ENCODE results near the gene KDM6B.

KDM6B gene

DNA sequence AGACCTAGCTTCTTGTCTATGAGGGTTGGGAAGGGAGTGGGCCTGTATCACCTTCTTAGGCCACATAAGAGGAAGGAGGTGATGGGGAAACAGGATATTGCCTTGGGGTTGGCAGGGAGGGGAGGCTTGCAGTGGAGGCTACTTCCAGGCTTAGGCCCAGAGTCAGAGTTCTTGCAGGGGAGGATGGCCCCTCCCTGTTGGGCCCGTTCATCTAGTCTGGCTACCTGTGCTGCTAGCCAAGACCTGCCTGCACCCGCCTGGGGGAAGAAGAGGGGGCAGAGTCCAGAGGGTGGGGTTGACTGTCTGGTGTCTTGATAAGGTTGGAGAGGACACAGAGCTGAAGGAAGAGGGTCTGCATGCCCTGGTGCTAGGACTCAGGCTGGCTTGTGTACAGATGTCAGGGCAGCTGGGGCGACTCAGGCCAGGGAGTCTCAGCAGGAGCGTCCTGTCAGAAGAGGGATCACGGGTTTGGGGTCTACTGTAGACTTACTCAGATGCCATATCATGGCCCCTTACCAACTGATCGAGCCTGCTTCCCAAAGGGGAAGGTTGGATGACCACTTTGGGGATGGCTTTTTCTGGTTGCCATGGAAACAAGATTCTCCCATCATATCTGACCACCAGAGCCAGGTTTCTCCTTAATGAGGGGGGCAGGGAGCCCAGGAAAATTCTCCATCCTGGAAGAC is 5.3 kb downstream of the KDM6B start:
- in situ Hi-C loops (cut with MboI; ENCODE audit: low sequenced_read_pairs), result no loop called here

DNA sequence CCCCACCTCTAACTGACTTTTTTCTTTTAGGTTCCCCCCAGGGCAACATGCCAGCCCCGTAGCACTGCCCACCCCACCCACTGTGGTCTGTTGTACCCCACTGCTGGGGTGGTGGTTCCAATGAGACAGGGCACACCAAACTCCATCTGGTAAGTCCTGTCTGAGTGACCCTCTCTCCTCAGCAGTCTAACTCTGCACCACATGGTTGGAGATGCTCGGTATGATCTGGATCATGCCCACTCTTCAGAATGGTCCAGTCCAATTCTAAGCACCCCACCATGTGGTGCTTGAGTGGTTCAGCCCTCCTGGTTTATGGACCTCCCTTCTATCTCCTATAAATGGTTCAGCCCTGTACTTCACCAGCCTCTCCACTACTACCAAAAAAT is 5.9 kb downstream of the KDM6B start:
- in situ Hi-C loops (cut with MboI; ENCODE audit: low sequenced_read_pairs), result no loop called here

DNA sequence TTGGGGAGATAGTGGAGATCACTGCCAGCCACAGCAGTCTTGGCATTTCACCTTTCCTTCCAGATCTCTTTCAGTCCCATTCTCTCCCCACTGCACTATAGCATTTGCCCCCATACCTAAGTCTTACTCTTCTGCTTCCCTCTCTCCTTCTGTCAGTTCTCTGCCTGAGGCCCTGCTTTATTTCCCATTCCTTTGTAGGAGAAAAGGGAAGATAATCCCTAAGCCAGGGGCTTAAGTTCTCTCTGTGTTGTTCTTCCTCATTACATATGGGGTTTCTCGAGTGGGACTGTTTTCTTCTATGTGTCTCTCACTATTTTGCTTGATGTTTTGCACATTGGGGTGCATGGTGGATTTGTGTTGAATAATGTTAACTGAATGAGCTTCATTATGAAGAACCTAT is 6.4 kb downstream of the KDM6B start:
- in situ Hi-C loops (cut with MboI; ENCODE audit: low sequenced_read_pairs), result no loop called here

DNA sequence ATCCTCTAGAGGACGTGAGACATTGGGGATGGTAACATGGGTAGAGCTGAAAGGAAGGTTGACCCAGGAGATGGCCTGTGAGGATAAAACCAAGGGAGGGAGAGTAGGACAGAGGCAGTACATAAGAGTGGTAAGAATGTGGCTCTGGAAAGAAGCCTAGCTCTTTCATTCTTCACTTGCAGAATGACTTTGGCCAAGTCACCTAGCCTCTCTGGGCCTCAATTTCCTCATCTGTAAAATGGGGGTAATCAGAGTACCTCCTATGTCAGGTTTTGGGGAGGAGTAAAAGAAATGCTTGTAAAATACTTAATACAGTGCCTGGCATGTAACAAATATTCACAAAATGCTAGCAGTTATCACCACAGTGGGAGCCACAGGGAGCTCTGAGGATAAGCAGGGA is 6.9 kb downstream of the KDM6B start:
- in situ Hi-C loops (cut with MboI; ENCODE audit: low sequenced_read_pairs), result no loop called here

DNA sequence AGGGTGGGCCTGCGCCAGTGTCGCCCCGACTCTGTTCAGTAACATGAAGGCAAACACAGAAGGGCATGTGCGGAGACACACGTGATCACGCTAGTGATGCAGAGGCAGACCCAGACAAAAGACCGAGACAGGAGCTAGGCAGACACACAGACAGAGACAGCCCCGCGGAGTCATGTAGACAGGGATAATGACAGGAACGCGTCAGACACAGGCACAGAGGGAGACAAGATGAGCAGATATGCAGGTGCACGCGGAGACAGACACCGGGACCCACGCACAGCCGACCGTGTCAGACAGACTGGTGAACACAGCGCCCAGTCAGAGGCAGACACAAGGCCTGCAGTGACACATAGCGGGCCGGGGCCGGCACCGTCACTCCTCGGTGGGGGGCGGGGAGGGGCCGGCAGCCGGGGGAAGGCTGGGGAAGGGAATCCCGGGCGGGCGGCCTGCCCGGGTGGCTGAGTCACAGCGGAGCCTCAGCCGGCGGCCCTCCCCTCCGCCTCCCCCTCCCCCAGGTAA is 7.4 kb downstream of the KDM6B start:
- in situ Hi-C loops (cut with MboI; ENCODE audit: low sequenced_read_pairs), result no loop called here

DNA sequence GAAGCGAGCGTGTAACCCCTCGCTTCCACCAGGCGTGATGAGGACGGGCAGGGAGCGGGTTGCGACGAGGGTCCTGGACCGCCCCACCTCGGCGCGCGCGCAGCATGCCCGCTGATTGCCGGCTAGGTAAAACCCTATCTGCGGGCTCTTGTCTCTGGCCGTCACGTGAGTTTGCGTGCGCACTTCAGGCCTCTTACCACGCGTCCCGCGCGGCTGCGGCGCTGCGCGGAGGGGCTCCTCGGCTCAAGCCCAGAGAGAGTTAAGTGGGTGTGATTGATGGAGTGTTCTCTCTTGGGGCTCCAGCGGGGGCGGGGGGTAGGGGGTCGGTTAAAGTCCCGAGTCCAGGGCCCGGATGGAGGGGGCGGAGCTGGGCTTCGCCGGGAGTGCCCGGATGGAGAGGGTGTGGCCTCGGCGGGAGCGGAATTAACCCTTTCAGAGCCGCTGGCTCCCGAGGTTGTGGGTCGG is 7.9 kb downstream of the KDM6B start:
- in situ Hi-C loops (cut with MboI; ENCODE audit: low sequenced_read_pairs), result no loop called here

DNA sequence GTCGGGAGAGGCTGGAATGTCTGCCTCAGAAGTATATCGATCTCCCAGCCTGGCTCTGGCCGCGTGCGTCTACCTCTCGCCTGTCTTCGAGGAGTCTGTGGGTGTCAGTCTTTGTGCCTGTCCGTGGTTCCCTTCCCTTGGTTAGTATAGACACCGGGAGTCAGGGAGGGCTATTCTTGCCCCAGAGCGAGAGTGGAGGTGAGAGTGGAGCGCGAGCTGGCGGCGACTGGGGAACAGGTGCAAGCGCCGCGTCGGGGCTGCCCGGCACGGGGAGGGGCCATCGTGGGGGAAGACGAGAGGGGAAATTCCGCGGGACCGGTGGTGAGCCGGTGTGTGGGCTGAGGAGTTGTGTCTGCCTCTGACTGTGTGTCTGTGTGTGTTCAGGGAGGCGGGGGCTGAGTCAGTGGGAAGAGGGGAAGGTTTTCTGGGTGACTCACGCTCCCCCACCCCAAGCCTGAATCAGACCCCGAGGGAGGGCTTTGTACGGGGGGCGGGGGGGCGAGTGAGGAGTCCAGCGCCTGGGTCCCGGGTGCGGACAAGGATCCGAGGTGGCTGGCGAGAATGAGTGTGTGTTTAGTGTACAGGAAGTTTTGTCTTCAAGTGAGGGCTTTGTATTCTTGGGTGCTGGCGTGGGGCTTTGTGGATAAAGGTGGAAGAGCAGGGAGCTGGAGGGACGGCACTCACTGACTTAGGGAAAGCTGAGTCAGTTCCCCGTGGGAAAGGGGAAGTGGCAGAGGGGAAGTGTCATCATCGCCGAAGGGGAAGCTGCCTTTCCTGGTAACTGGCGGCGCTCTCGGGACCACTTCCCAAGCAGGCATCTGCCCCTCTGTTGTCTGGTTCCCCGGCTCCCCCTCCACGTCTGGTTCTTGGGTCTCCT is 8.6 kb downstream of the KDM6B start:
- in situ Hi-C loops (cut with MboI; ENCODE audit: low sequenced_read_pairs), result no loop called here

DNA sequence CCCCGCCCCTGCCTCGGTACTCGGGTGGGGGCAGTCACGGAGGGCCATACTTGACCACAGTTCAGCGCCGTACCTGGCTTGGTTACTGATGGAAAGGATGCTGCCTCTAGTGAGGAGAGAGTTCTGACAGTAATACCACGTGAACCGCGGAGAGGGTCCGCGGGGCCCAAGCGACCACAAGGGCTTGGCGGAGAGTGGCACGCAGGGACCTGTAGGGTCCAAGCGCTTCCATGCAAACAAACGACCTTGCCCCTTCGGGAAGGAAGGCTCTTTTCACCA is 9.2 kb downstream of the KDM6B start:
- in situ Hi-C loops (cut with MboI; ENCODE audit: low sequenced_read_pairs), result no loop called here

DNA sequence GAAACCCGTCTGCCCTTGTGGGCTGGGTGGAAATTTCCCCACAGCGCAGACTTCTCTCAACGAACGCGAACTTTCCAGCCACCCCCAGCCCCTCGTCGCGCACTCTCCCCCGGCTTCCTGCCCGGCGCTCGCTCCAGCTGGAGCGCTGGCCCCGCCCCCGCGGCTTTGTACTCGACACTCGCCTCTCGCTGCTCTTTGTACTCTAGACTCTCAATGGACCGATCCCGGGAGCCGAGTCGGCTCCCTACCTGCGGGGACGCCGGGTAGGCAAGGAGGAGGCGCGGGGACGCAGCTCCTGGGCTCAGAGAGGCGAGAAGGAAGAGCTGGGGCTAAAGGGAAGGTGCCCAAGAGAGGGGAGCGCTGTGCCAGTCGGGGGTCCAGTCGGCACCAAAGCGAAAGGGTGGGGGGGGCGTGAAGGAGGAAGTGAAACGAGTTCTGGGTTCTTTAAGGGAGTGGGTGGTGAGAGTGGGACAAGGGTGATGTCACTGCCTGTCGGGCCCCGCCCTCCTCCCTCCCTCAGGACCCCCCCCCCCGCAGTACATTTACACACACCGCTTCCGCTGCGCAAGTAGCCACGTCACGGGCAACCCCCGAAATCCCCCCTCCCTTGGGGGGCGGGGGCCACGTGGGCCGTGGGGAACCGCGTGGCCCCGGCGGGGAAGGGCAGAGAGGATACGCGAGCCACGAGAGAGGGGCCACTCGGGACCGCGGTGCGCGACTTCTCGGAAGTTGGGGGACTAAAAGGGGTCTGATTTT is 9.7 kb downstream of the KDM6B start:
- in situ Hi-C loops (cut with MboI; ENCODE audit: low sequenced_read_pairs), result no loop called here

DNA sequence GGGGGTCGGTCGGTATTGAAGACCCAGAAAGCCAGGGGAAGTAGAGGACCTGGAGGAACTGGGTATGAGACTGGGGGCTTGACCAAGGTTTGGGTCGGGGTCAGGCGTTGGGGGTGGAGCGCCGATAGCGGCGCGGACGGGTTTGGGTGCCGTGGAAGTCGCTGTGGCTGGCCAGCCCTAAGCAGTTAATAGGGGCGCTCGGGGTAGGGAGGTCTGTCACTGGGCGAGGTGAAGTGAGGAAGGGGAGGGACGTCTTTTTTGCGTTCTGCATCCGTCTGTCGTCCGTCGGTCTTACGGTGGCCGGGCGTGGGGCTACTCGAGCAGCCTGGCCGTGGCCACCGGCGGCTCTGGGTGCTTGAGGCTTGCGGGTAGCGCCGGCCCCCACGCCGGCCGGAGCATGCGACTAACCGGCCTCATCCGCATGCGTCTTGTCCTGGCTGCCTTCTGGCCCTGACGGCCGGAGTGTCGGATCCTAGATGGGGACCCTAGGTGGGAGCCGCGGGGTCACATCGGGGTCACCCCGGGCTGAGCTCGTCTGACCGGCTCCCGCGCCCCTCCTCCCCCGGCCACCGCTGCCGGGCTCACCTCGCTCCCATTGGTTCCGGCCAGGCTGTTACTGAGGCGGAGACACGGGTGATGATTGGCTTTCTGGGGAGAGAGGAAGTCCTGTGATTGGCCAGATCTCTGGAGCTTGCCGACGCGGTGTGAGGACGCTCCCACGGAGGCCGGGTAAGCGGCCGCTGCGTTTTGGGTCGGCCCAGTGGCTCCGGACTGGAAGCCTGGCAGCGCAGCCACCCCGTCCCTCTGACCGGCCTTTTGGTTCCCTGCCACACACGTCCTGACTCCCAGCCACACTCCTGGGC is 10.5 kb downstream of the KDM6B start:
- in situ Hi-C loops (cut with MboI; ENCODE audit: low sequenced_read_pairs), result no loop called here

DNA sequence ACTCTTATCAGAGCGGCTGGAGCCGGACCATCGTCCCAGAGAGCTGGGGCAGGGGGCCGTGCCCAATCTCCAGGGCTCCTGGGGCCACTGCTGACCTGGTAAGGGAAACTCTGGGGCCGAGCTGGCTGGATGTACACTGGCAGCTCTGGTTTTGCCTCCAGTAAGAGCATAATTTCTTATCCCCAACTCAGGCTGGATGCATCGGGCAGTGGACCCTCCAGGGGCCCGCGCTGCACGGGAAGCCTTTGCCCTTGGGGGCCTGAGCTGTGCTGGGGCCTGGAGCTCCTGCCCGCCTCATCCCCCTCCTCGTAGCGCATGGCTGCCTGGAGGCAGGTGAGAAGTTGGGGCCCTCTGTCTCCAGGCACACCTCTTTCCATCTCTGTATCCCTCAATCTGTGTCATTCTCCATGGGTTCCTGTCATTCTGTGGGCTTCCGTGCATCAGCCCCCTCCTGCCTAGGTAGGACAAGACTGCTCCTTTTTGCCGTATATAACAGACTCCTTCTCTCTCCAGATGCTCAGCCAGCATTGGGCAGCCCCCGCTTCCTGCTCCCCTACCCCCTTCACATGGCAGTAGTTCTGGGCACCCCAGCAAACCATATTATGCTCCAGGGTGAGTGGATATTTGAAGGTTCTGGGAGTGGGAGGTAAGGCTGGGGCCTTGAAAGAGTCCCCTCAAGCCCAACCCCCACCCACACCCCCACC is 11.5 kb downstream of the KDM6B start:
- in situ Hi-C loops (cut with MboI; ENCODE audit: low sequenced_read_pairs), result no loop called here

DNA sequence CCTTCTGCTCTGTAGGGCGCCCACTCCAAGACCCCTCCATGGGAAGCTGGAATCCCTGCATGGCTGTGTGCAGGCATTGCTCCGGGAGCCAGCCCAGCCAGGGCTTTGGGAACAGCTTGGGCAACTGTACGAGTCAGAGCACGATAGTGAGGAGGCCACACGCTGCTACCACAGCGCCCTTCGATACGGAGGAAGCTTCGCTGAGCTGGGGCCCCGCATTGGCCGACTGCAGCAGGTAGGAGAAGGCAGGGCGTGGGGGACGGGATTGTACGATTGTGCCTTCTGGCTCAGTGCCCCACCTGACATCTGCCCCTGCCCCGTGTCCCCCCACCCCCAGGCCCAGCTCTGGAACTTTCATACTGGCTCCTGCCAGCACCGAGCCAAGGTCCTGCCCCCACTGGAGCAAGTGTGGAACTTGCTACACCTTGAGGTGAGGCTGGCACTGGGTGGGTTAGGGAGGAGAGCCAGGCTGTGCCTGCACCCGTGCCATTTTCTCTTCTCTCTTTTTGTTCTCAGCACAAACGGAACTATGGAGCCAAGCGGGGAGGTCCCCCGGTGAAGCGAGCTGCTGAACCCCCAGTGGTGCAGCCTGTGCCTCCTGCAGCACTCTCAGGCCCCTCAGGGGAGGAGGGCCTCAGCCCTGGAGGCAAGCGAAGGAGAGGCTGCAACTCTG is 12.2 kb downstream of the KDM6B start:
- in situ Hi-C loops (cut with MboI; ENCODE audit: low sequenced_read_pairs), result no loop called here

DNA sequence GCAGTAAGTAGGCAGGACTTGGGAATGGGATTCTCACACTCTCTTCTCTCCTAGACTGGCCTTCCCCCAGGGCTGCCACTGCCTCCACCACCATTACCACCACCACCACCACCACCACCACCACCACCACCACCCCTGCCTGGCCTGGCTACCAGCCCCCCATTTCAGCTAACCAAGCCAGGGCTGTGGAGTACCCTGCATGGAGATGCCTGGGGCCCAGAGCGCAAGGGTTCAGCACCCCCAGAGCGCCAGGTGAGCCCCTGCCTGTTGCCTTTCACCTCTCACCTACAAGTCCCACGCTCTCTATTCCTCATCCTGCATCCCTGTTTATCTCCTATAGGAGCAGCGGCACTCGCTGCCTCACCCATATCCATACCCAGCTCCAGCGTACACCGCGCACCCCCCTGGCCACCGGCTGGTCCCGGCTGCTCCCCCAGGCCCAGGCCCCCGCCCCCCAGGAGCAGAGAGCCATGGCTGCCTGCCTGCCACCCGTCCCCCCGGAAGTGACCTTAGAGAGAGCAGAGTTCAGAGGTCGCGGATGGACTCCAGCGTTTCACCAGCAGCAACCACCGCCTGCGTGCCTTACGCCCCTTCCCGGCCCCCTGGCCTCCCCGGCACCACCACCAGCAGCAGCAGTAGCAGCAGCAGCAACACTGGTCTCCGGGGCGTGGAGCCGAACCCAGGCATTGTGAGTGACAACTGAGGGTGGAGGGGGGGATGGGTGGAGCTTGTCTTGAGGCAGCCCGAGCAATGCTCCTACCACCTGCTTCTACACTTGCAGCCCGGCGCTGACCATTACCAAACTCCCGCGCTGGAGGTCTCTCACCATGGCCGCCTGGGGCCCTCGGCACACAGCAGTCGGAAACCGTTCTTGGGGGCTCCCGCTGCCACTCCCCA is 13.0 kb downstream of the KDM6B start:
- in situ Hi-C loops (cut with MboI; ENCODE audit: low sequenced_read_pairs), result no loop called here

DNA sequence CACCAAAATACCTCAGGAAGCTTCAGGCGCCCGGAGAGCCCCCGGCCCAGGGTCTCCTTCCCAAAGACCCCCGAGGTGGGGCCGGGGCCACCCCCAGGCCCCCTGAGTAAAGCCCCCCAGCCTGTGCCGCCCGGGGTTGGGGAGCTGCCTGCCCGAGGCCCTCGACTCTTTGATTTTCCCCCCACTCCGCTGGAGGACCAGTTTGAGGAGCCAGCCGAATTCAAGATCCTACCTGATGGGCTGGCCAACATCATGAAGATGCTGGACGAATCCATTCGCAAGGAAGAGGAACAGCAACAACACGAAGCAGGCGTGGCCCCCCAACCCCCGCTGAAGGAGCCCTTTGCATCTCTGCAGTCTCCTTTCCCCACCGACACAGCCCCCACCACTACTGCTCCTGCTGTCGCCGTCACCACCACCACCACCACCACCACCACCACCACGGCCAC is 14.1 kb downstream of the KDM6B start:
- in situ Hi-C loops (cut with MboI; ENCODE audit: low sequenced_read_pairs), result no loop called here

DNA sequence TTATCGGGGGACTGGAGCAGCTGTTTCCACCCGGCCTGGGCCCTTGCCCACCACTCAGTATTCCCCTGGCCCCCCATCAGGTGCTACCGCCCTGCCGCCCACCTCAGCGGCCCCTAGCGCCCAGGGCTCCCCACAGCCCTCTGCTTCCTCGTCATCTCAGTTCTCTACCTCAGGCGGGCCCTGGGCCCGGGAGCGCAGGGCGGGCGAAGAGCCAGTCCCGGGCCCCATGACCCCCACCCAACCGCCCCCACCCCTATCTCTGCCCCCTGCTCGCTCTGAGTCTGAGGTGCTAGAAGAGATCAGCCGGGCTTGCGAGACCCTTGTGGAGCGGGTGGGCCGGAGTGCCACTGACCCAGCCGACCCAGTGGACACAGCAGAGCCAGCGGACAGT is 14.7 kb downstream of the KDM6B start:
- in situ Hi-C loops (cut with MboI; ENCODE audit: low sequenced_read_pairs), result no loop called here

DNA sequence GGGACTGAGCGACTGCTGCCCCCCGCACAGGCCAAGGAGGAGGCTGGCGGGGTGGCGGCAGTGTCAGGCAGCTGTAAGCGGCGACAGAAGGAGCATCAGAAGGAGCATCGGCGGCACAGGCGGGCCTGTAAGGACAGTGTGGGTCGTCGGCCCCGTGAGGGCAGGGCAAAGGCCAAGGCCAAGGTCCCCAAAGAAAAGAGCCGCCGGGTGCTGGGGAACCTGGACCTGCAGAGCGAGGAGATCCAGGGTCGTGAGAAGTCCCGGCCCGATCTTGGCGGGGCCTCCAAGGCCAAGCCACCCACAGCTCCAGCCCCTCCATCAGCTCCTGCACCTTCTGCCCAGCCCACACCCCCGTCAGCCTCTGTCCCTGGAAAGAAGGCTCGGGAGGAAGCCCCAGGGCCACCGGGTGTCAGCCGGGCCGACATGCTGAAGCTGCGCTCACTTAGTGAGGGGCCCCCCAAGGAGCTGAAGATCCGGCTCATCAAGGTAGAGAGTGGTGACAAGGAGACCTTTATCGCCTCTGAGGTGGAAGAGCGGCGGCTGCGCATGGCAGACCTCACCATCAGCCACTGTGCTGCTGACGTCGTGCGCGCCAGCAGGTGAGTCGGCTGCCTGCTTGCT is 15.2 kb downstream of the KDM6B start:
- in situ Hi-C loops (cut with MboI; ENCODE audit: low sequenced_read_pairs), result no loop called here

DNA sequence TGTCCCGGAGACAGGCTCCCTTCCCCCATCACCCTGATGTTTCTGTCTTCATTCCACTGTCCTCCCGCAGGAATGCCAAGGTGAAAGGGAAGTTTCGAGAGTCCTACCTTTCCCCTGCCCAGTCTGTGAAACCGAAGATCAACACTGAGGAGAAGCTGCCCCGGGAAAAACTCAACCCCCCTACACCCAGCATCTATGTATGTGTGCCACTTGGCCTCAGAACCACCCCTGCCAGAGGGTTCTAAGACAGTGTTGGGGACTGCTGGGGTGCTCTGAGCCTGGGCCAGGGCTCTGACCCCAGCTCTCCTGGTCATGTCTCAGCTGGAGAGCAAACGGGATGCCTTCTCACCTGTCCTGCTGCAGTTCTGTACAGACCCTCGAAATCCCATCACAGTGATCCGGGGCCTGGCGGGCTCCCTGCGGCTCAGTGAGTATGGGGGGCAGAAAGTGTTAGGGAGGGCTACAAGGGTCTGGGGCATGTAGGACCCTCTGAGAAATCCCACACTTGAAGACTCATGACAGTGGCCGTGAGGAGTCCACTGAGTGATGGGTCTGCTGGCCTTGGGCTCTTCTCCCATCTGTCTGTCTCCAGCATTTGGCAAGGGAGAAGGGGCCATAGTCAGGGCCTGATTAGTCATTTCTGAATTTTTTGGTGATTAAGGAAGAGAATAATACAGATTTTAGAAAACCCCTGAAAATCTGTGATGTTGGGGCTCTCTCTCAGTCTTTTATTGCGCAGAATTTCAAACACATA is 15.9 kb downstream of the KDM6B start:
- in situ Hi-C loops (cut with MboI; ENCODE audit: low sequenced_read_pairs), result no loop called here
